ENCODE measurements around the gene TBCD.

The TBCD gene

DNA sequence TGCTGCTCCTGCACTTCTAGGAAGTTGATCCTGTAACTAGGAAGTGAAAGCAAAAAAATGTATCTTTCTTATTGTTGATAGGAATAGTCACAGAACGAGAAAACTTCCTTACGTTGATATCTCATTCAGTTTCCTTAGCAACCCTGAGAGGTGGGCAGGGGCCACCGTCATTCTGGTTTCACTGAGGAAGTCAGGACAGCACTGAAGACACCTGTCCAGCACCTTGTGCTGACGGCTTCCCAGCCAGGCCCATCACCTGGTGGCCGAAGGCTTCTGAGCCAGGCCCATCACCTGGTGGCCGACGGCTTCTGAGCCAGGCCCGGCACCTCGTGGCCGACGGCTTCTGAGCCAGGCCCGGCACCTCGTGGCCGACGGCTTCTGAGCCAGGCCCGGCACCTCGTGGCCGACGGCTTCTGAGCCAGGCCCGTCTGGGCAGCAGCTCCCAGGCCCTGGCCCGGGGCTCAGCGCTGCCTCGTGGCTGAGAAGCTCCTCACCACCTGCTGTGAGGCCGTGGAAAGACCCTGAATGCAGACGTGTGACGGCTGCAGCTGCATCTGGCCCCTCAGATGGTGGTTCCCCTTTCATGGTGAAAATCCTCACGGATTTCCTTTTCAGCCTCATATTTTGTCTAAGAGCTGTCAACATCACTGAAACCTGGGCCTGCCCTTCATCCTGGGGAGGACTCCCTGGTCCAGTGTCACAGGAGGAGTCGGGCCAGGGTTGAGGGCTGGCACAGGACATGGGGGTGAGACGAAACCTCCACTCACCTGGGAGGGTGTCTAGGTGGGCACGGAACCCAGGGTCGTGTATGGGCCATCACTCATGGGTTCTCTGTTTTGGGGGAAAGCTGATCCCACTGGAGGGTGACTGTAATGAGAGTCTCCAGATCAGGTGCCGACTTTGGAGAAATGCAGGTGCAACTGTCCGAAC is 121.0 kb downstream of the TBCD start:
- no peak for DNase-seq

DNA sequence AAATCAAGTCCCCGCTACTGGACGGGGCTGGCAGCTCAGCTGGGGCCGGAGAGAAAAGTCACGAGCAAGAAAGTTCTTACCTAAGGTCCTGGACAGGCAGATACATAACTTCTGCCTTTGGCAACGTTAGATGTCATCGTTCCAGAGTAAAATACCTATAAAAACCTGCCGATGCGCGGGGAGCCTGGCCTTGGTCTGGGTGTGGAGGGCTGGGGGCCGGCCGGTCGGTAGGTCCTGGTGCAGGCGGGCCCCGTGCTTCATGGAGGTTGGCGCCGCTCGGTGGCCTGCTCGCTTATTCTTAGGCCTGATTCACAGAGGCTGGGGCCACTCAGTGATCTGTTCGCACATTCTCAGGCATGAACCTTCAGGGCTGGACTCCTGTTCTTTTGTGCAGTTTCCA is 121.7 kb downstream of the TBCD start:
- no peak for DNase-seq

DNA sequence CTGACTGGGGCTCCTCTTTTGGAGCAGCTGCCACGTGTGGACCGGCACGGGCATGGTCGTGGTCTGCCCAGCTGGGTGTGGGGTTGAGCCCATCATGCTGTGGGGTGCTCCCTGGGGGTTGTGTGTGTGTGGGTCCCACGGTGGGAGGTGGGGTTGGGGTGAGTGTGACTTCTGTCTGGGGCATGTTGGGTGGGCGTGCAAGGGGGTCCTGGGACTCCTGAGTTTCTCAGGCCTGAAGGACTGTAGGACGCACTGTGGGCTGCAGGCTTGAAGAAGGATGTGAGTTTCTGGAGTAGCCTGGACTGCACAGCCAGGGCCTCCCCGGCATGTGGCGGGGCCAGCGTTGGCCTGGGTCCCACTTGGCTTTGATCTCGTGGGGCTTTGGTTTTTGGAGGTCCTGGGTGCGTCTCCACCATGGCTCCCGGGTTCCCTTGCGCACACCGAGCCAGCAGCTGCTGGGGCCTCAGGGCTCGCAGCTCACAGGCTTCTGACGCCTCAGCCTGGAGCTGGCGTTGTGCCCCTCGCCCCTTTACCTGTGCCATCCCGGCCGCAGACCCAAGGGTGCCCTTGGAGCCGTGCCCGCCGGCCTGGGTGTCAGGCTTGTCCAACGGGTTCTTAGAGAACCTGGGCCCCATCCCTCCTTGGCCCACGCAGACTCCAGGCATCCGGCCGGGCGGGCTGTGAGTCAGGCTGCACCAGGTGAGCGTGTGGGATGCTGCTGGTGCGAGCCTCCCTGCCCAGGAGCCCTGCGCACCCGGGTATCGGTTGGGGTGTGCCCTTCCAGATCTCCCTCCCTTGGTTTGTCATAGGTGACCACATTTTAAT is 122.4 kb downstream of the TBCD start:
- no peak for DNase-seq

DNA sequence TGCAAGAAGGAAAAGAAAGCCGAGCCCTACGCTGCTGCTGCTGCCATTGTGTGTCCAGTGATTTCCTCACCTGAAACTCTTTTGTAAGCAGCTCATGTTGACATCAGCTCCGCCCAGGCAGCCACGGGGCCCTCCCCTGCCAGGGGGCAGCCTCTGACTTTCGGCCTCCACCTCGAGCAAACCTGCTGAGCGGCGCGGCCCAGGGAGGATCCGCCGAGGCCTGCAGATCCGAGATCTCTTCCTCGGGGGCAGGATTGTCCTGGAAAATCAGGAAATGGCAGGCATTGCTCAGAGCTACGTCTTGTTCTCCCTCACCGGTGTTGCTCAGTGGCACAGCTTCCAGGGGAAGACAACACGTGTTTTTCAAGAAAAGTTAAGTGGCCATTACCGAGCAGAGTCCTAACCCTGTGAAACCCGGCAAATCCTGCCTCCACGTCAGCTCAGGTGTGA is 123.6 kb downstream of the TBCD start:
- no peak for DNase-seq

DNA sequence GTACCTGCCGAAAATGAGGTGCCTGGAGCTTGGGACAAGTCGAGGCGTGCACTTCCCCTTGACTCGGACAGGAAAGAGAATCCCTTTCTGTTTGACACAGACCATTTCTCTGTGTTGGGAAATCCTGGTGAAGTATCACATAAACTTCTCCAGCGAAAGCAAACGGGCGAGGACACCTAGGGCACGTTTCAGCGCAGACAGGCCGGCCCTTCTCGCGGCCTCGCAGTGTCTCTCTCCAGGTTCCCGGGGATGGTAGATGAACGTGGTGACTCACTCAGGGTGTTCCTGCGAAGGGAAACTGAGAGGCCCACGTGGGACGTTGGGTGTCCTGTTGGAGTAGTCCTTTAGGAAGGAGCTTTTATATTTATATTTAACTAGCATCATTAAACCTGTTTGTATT is 124.3 kb downstream of the TBCD start:
- no peak for DNase-seq

DNA sequence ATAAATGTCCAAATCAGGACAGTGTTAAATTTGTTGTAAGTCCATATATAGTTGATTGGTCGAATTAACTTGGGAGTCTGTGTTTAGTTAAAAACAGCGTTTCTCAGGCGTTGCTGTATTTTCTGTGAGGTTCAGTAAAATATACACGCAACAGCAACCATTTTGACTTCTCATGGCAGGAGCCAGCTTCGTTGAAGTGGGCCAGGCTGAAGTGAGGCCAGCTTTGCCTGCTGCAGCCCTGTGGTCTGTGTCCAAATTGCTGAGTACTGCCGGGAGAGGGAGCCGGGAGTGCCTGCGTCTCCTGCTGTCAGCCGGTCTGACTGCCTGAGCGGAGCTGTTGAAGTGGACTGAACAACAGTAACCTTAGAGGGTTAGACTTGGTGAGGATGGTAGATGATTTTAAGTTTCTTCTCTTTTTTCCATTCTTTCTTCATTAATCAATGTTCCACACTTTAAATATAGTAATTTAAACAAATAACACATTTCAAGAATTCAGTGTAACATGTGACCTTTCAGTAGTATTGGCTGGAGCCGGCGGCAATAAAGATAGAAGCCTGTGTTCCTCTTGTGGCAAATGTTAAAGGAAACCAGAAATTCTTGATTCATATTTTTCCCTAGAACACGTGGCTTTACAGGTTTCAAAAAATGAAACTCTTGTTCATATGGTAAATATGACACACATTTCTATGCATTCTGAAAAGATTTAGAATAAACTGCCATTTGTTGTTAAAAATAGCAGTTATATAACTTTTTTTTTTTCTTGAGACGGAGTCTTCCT is 124.9 kb downstream of the TBCD start:
- DNase-seq: peak; percentile 4

DNA sequence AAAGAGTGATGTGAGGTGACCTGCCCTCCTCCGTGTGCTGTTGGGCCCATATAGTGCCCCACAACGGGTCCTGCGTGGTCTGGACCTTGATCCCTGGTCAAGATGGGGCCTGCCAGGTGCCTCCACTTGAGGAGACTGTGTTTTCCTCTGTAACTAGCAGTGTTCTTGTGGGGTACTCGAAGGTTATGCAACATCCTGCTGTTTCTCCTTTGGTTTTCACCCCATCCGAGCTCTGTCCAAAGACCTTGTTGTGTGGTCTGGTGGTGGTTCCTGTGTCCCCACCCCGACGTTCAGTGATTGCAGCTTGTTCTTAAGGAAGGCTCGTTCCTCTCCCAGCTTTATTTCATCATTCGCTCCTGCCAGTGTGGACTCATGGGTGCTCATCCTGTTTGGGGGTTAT is 126.7 kb downstream of the TBCD start:
- DNase-seq: no peak

DNA sequence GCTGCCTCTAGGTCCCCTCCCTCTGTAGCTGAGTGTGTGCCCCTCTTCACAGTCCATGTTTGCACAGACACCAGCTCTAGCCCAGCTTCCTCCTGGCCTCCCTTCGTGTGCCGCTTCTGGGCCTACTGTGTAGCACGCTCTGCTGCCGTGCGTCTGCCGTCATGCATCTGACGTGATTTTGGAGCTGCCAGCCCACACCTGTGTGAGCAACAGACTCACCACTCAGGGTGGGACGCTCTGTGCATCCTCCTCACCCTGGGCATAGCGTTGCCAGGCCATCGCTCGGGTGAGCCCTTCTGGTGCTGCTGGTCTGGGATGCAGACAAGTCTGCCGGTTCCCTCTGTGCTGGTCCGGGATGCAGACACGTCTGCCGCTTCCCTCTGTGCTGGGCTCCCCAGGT is 127.4 kb downstream of the TBCD start:
- no peak for DNase-seq

DNA sequence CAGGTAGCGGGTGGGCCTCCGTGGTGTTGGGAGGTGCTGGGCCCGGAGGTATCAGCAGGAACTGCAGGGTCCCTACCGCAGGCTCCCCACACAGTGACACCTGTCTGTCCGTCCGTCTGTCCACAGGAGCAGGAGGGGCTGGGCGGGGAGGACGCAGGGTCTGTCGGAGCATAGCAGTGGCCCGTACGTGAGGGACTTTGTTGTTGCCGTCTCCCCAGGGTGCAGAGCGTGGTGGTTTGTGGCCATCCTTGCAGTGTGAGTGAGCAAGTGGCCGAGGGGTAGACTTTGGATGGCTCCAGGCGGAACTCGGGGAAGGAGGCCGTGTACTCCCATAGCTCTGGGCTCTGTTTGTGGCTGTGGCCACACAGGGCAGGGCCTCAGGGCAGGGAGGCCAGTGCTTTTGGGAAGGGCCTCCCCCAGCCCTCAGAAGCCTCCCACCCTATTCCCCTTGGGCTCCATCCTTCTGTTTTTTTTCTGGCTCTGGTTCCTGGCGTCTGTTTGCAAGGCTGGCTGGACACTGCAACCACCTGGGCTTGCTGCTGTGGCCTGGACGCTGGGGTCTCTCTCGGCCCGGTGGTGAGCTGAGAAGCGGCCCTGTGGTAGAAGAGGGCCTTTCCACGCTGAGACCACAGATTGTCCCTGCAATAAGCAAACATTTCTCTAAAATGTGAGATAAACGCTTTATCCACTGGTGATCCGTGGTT is 128.9 kb downstream of the TBCD start:
- no peak for DNase-seq

DNA sequence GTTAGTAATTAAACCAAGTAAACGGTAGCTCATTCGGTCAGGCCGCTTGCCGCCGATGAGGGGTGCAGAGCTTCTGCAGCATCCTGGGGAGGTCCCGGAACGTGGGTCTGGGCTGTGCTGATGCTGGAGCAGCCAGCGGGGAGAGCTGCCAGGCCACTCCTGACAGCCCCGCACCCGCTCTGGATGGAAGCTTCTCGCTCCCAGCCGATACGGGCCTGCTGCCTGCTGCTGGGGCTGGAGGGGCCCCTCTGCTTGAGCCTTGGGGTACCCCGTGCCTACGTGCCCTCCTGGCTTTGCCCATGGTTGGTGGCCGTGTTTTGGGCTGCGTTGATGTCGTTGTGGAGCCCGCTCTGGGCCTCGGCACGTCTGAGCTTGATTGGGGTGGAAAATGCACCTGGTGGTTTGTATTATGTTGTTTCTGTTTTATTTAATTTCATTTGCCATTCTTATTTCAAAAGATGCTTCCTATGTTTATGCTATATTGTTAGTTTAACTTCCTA is 129.5 kb downstream of the TBCD start:
- DNase-seq: no peak

DNA sequence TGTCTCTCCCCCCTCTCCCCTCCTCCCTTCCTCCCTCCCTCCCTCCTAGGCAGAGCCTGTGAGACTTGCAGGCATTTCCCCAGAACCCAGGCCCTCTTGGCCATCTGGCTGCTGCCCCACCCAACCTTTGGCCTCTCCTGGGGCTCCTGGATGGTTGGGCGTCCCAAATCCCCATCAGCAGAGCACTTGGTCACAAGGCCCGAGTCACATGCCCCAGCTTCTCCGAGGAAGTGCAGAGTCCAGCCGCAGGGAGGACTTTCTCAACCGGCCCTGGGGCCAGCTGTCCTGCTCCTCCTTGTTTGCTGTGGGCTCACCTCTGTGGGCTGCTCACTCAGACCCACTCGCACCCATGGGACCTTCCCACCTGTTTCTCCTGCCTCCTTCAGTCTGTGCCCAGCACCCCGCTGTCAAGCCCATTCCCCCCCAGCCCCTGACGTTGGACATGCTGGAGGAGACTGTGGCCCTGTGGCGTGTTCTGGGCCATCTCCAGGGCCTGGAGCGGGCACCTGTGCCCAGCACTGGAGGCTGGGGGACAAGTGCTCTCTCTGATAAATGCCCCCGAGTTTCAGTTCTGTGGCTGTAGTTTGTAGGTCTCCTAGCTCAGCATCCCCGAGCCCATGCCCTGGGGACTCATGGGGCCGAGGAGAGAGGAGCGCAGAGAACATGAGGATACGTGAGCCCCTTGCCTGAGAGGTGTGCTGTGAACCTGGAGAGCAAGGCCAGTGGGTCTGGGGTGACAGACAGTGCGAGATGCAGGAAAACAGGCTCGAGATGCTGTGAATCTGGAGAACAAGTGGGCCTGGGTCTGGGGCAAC is 130.2 kb downstream of the TBCD start:
- DNase-seq: no peak

DNA sequence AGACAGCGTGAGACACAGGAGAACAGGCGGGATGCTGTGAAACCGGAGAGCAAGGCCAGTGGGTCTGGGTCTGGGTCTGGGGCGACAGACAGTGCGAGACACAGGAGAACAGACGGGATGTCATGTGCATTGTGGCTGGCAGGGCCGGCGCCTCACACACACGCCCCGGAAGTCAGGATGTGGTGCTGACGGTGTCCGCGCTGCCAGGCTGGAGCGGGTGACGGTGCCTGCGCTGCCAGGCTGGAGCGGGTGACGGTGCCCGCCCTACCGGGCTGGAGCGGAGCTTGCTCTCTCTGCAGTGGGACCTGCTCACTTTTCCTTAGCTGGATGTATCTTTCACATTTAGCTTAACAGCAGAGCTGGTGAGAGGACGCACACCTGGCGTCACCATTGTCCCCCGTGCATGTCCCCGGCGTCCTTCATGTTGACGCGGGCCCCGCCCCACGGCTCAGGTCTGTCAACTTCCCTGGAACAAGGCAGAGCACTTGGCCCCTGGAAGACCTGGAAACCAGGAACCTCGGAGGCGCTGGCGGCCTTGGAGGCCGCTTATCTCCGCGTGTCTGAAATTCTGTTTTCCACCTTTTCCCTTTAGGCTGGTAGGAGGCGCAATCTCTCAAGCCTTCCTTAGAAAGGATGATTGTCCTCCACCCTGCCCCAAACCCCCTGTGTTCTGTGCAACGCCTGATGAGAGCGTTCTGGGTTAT is 131.0 kb downstream of the TBCD start:
- DNase-seq: peak; percentile 25

DNA sequence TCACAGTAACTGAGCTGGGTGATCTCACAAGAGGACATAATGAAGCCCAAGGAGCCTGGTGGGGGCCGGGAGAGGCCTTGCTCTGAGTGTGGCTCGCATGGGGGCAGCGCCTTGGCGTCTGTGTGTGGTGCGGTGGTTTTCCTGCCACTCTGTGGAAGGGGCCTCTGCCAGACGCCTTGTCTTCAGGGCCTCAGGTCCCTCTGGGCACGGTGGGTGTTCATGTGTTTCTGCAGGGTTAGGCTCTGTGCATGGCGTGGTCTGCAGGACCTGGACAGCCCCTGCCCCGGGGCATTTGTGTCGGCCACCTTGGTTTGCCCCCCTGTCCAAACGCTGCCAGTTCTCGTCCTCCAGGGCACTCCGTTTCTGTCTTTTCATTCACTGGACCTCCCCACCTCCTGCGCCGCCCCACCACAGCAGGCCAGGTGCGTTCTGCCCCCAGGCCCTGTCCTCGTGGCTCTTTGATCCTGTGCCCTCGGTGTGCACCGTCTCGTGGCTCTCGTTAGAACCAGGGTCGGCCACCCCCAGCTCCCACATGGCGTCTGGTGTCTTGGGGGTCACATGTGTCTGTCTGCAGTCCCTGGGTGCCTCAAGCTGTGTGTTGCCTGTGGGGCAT is 131.7 kb downstream of the TBCD start:
- no peak for DNase-seq

DNA sequence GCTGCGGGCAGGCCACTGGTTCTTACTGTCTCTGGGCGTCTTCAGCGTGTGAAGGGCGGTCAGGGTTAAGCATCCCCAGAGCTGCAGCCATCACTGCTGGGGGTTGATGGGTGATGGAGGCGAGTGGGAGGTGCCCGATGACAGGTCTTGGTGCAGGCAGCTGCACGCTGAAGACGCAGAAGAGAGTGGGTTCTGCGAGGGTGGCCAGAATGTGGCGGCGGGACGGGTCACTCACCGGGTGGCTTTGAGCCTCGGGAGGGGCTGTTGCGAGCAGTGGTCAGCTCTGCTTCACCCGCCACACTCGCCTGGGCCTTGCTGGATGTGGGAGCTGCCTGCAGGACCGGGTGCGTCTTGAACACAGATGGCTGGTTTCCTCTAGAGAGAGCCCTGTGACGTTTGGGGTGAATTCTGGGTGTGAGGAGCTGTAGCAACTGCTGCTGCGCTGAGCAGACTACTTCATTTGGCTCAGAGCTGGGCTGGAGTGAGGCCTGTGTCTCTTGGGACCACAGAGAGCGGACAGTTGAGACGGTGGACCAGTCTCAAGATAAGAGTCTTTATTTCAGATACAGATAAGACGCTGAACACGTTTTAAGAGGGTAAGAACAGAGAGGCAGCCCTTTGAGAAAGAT is 132.6 kb downstream of the TBCD start:
- no peak for DNase-seq

DNA sequence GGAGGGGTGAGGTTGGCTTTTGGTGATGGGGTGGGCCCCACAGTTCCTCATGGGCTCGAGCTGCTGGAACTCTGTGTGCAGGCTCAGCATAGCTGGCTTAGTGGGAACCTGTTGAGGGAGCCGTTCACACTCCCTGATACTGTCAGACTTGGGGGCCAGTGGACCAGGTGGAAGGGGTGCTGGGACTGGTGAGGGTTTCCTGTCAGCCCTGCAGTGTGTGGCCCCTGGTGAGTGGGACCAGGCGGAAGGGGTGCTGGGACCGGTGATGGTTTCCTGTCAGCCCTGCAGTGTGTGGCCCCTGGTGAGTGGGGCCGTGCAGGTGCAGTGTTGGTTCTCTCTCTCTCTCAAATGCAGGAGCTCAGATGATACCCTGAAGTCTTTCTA is 133.1 kb downstream of the TBCD start:
- no peak for DNase-seq

DNA sequence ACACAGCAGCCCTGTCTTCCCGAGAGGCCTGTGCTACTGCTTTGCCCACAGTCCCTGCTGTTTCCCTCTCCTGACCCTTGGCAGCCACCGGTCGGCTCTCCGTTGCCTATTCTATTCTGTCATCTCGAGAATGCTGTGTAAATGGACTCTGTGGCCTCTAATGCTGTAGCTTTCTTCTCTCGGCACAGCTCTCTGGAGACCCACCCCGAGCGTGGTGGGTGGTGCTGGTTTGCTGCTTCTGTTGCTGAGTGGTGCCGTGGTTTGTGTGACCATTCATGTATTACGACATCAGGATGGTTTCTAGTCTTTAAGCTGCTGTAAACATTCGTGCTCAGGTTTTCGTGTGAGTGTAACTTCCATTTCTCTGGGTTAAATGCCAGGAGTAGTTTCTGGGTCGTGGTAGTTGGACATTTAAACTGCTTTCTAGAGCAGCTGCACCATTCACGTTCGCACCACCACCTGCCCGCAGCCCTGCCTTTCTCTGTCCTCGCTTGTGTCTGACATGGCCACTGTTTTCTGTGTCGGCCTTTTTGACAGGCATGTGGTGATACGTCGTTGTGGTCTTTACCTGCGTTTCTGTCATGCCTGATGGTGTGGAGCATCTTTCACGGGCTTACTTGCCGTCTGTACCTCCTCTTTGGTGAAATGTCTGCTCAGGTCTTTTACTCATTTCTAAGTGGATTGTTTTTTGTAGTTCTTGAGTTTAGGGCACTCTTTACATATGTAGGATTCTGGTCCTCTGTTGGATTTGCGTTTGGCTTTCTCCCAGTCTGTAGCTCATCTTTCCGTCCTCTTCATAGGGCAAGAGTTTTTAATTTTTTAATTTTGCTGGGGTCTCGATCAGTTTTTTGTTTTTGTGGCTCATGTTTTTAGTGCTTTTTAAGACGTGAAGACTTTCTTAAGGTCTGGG is 135.6 kb downstream of the TBCD start:
- no peak for DNase-seq

DNA sequence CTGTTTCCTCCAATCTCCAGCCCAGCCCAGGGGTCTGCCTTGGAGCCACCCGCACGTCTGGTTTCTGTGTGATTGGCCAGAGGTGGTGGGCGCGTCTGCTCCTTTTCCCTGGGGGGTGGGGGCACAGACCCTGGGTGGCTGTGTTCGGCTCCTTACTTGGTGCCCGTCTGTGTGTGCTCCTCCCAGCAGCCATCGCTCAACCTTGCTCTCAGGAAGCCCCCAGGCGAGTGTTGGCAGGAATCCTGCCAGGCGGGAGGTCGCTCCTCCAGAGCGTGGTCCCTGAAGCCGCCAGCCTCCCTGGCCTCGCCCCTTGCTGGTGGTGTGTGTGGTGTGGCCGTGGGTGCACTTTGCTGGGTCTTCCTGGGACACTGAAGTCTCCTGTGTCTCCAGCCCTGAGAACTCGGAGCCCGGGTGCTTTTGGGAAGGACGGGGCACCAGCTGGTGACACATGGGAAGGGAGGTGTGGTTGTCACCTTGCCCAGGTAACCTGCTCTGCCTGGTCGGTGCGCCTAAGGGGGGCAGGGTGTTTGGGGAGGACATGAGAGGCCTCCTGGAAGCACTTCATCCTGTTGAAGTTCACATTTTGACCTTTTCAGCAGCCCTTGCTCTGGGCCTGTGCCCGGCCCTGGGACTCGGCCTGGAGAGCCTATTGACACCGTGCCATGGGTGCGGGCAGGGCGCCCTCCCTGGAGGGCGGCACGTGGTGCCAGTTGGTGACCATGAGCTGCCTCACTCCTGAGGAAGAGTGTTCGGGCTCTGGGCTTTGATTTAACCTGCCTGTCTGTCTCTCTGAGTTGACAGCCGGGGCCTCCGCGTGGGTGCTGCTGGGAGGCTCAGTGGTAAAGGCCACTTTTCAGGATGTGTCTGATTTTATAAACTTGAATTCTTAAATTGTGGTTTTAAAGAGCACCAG is 137.0 kb downstream of the TBCD start:
- peak; percentile 52 for DNase-seq
